GM19463 (cell line): Measurements from ENCODE around the gene ETFDH.
"Not testable (repeated sequence)": the region's sequence is repeated elsewhere in the genome, so short reads cannot be mapped to it uniquely, and the experiment has no call there.

Experiments
- ATAC-seq: cut with Tn5 transposase; IDR thresholded peaks from one replicate; pipeline ENCODE4 v1.9.1; 2021; ENCODE audit warnings: mild to moderate bottlenecking, moderate library complexity; ENCODE audit not compliant: unreplicated experiment

Gene ETFDH

GRCh38 chr4:158671915-158672806 lies at the start of gene ETFDH:
Gene ETFDH, plus strand, starts transcription at chr4:158672296. Its CDS starts 161 bp downstream, at chr4:158672457.
- ATAC-seq, result peak; percentile 74

- ATAC-seq, result peak; percentile 90
Measured at GRCh38 chr4:158624889-158625478, 47.1 kb upstream of the ETFDH start.

- no peak for ATAC-seq
Measured at GRCh38 chr4:158625544-158625943, 46.6 kb upstream of the ETFDH start.

DNA sequence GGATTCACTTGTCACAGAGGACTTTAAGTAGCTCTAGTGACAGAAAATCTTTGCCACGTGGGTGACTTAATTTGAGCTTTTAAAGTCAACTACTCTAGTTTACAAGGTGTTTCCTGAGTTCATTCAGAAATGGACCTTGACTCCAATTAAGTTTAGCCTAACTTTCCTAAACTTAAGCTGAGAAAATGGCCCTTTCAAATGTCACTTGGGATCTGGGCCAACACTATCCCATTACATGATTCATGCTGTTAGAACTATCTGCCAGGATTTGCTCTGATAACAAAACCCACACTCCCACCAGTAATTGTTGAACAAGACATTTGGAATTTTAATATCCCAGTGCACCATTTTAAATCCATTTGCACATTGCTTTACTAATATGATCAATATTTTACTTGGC lies 41.2 kb upstream of the ETFDH start:
- ATAC-seq, result no peak

DNA sequence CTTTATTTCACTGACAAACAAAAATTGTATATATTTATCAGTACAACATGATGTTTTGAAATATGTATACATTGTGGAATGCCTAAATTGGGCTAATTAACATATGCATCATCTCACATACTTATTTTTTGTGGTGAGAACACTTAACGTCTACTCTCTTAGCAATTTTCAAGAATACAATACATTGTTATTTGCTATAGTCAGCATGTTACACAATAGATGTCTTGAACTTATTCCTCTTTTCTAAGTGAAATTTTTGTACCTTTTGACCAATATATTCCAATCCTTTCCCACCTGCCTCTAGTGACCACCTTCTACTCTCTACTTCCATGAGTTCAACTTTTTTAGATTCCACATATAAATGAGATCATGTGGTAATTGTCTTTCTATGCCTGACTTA lies 35.5 kb upstream of the ETFDH start:
- ATAC-seq, result no peak

GRCh38 chr4:158644356-158644755 lies 27.7 kb upstream of the ETFDH start:
- ATAC-seq, result no peak

- no peak for ATAC-seq
Measured at GRCh38 chr4:158644760-158645159, 27.3 kb upstream of the ETFDH start.

DNA sequence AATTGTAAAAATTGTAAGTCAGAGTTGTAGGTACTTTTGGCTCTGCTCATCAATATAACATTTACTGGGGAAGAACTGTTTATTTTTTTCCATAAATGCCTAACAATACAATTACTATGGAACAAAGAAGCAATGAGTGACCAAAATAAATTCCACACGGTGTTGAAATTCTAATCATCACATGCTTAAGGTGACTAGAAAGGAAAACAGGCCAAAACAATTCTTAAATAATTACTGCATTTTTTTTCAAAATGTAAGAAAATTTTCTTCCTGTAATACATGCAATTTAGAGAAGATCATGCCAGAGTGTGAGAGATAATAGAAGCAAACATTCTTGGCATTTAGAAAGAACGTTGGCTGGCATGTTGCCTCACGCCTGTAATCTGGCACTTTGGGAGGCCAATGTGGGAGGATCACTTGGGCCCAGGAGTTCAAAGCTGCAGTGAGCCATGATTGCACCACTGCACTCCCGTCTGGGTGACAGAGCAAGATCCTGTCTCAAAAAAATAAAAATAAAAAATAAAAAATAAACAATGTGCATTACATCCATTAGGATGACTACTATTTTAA lies 22.9 kb upstream of the ETFDH start:
- ATAC-seq, result no peak

GRCh38 chr4:158652920-158653319 lies 19.2 kb upstream of the ETFDH start:
- ATAC-seq, result no peak

DNA sequence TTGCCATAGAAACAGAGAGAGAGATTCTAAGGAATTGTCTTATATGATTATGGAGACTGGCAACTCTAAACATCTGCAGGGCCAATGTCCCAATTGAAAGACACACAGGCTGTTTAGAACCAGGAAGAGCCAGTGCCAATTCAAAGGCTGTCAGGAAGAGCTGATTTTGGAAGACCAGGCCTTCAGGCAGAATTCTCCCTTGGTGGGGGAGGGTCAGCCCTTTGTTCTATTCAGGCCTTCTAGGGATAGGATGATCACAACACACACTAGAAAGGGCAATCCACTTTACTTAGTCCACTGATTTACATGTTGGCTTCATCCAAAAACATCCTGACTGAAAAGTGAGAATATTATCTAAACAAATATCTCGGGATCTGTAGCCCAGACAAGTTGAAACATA lies 15.7 kb upstream of the ETFDH start:
- no peak for ATAC-seq

GRCh38 chr4:158657291-158657690 lies 14.8 kb upstream of the ETFDH start:
- ATAC-seq, result no peak

GRCh38 chr4:158663255-158663654 lies 8.8 kb upstream of the ETFDH start:
- ATAC-seq, result not testable (repeated sequence)

GRCh38 chr4:158663707-158664625 lies 8.1 kb upstream of the ETFDH start:
- not testable (repeated sequence) for ATAC-seq

DNA sequence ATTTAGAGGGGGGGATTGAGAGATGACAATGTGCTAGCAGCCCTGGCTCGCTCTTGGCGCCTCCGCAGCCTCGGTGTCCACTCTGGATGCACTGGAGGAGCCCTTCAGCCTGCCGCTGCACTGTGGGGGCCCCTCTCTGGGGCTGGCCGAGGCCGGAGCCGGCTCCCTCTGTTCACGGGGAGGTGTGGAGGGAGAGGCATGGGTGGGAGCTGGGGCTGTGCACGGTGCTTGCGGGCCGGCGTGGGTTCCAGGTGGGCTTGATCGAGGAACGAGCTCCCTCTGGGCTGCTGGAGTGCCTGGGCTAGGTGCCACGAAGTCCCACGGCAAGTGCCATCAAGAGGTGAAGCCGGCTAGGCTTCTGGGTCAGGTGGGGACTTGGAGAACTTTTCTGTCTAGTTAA lies 7.3 kb upstream of the ETFDH start:
- no peak for ATAC-seq

DNA sequence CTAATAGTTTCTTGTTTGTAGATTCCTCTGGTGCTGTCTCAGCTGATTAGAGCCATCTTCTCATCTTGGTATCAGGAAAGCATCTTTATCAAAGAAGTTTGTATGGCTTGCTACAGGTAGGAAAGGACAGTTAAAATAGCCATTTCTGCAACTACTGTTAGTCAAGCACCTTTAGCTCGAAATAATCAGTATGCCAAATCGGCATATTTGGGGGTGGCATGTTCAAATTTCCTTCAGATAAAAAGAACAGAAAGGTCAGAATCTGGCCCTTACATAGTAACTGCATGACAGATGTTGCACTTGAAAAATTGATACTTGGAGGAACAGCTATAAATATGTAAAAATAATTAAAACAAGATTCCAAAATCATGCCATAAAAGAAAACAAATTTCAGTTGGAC lies 5.2 kb upstream of the ETFDH start:
- no peak for ATAC-seq

DNA sequence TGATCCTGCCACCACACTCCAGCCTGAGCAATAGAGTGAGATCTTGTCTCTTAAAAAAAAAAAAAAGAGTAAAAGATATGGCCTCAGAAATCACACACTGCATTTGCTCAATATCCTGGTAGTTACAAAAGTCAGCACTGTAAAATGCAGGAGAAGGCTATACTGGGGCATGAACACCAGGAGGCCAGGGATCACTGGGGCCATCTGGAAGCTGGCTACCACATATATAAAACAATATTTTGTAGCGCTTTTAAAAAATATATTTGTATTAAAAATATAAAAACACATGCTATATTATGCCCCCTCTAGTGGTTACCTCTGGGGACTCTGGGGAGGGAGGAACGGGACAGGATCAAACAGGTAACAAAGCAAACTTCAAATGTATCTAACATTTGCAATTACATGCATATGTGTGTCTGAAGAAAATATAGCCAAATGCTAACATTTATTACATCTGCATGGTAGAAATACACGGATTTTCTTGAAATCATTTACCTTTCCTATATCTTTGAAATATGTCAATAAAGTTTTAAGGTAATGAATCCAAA lies 4.4 kb upstream of the ETFDH start:
- no peak for ATAC-seq

DNA sequence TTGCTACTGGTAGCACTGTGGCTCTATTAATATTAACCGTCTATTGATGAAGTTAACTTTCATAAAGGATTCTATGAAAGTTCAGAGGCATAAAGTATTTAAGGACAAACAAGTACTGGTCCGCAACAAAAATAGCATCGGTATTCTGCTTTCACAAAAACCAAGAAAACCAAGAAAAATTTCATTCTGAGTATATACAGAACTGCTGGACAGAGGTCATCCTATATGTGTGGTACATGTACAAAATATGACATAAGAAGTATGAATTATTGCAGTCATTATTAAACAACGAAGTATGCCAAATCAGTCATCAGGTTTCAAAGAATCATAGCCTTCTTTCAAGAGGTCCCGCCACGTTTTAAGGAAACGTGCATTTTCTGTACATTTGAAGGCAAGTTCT lies 2.8 kb upstream of the ETFDH start:
- no peak for ATAC-seq

- peak; percentile 27 for ATAC-seq
Measured at GRCh38 chr4:158670975-158671664, 976 bp upstream of the ETFDH start.

- no peak for ATAC-seq
Measured at GRCh38 chr4:158671665-158671914, 506 bp upstream of the ETFDH start, which contains the start of gene C4orf46. Gene C4orf46, minus strand, starts transcription at chr4:158671887. Its CDS starts 86 bp downstream, at chr4:158671801.

GRCh38 chr4:158673633-158674032 lies 1.5 kb downstream of the ETFDH start:
- no peak for ATAC-seq
